ENCODE measurements around the gene TMEM255B. TPM values are rescaled to one million over a fixed set of nuclear protein-coding genes. Genes with fewer than 3 reads are reported as not detected.
A peak's percentile ranks its signal among the peaks of the same experiment; 100 is the strongest.

Gene TMEM255B
- total RNA-seq, 1 experiment from 2014 or later, result 2.8 TPM

DNA sequence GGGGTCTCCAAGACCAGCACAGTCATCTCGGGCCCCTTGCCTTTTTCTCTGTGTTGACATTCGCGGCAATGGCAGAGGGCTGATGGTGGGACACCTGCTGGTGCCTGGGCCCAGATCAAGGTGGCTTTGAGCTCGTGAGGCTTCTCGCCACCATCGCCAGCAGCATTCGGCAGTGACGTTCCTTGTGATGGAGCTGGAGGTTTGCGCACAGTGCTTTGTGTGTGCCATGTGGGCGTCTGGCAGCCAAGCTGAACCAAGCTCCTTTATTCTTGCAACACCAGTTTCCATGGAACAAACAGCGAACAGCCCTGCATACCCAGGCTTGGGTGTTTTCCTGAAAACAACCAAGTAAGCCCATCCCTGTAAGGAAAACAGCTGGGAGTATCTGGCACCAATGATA lies 9.1 kb upstream of the TMEM255B start:
- Histone ChIP-seq H3K27me3 (ENCODE audit: insufficient read depth, low read length) (no peaks in the 10 kb centered on the region), H2BK12ac (ENCODE audit: insufficient read length, low read depth, low read length) (no peak overlapping the region), H3K23me2 (ENCODE audit: insufficient read length, low read depth, low read length, poor library complexity, severe bottlenecking) (no peaks in the 10 kb centered on the region), H3K14ac (ENCODE audit: insufficient read depth, low read length) (no peak overlapping the region; the same call in 1 of the 2 replicates), H4K8ac (replicated peaks; ENCODE audit: insufficient read length, low read depth, low read length) (no peak overlapping the region), H3K4me1 (ENCODE audit: insufficient read depth, low read length) (no peaks in the 10 kb centered on the region), H3K23ac (ENCODE audit: insufficient read length, low read depth, low read length) (no peak overlapping the region), H3K9ac (ENCODE audit: extremely low read depth, insufficient read length, low read length) (no peak overlapping the region), H4K20me1 (ENCODE audit: control insufficient read depth, insufficient read depth, insufficient read length) (no peaks in the 10 kb centered on the region), H3K4me2 (ENCODE audit: insufficient read depth, insufficient read length, low read length) (no peak overlapping the region), H3T11ph (ENCODE audit: low read length) (no peak overlapping the region), H4K91ac (ENCODE audit: insufficient read length, low read depth, low read length) (no peak overlapping the region), H2AFZ (ENCODE audit: low read length) (no peak overlapping the region), H3K9me3 (ENCODE audit: control insufficient read depth, low read depth, low read length) (no peaks in the 10 kb centered on the region), H2BK20ac (ENCODE audit: low read depth, low read length, poor library complexity, severe bottlenecking) (no peak overlapping the region), H2BK5ac (ENCODE audit: insufficient read length, low read length) (no peak overlapping the region), H4K5ac (ENCODE audit: insufficient read length, low read depth, low read length) (no peak overlapping the region), H3K79me1 (ENCODE audit: insufficient read depth, low read depth, low read length, poor library complexity, severe bottlenecking) (no peaks in the 10 kb centered on the region), H3K4ac (ENCODE audit: low read depth, low read length) (no peak overlapping the region), H3K56ac (ENCODE audit: insufficient read length, low read depth, low read length) (no peak overlapping the region), H3K18ac (ENCODE audit: insufficient read length, low read depth, low read length) (no peak overlapping the region), H2BK15ac (ENCODE audit: low read depth, low read length) (no peak overlapping the region), H2BK120ac (ENCODE audit: low read depth, low read length, poor library complexity, severe bottlenecking) (no peak overlapping the region), H2AK5ac (ENCODE audit: insufficient read length, low read length) (no peak overlapping the region), H3K79me2 (ENCODE audit: insufficient read depth, low read length) (no peaks in the 10 kb centered on the region), H3K27ac (ENCODE audit: insufficient read length, low read depth, low read length) (no peak overlapping the region)
- TF ChIP-seq, protein P1, sequence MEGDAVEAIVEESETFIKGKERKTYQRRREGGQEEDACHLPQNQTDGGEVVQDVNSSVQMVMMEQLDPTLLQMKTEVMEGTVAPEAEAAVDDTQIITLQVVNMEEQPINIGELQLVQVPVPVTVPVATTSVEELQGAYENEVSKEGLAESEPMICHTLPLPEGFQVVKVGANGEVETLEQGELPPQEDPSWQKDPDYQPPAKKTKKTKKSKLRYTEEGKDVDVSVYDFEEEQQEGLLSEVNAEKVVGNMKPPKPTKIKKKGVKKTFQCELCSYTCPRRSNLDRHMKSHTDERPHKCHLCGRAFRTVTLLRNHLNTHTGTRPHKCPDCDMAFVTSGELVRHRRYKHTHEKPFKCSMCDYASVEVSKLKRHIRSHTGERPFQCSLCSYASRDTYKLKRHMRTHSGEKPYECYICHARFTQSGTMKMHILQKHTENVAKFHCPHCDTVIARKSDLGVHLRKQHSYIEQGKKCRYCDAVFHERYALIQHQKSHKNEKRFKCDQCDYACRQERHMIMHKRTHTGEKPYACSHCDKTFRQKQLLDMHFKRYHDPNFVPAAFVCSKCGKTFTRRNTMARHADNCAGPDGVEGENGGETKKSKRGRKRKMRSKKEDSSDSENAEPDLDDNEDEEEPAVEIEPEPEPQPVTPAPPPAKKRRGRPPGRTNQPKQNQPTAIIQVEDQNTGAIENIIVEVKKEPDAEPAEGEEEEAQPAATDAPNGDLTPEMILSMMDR (conservative IDR thresholded peaks at IDR 0.05), result no peak
- Mint-ChIP-seq H3K27ac (peak overlapping the region in 1 of 3 experiments; percentile 67; a peak in 1 of 7 replicates), H3K36me3 (ENCODE audit: insufficient read depth in 1 of 3, low read depth in 3 of 3) (peaks cover 0 to 10% (median 3%) of the 10 kb centered on the region in 3 experiments; a peak in 3 of 7 replicates), H3K27me3 (ENCODE audit: low read depth) (peaks cover 11% of the 10 kb centered on the region), H3K4me3 (no peak overlapping the region), H3K4me1 (no peaks in the 10 kb centered on the region; a peak in 1 of 4 replicates), H3K9me3 (peaks cover 10 to 11% of the 10 kb centered on the region in 2 experiments; a peak in 4 of 5 replicates)
- no CpG with 5 or more reads among the region's 11 CpGs for WGBS (ENCODE audit: extremely low coverage, insufficient read length, low lambda C conversion rate)
- DNase-seq, result no peak

Data from H9 (cell line).